ENCODE measurements around the gene NPIPB6.
A peak's percentile ranks its signal among the peaks of the same experiment; 100 is the strongest.

Gene NPIPB6

DNA sequence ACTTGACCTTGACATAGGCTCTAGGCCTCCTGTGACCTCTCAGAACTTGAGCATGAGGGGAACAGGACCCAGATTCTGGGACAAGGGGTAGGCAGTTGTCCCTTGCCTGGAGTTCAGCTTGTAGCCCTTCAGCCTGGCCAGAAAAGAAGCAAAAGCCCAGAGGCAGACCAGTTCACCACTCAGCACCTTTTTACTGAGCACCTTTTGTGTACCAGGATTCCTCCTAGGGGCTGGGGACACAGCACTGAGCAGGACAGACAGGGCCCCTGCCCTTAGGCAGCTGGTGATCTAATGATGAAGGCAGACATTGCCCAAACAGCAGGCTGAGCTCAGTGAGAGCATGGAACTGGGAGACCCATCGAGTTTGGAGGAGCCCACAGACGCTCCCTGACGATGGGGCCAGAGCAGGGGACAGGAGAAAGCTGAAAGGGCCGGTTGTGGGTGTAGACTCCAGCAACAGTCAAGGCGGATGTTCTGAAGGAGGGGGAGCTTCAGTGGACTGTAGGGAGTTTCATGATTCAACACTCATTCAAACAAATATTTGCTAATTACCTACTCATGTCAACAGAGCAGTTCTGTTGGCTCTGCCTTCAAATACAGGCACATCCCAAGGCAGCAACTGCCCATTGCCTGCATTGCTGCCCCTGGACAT, 38.9 kb downstream of the NPIPB6 start:
- no peak for DNase-seq (ENCODE audit: low read depth in 2 of 2)

DNA sequence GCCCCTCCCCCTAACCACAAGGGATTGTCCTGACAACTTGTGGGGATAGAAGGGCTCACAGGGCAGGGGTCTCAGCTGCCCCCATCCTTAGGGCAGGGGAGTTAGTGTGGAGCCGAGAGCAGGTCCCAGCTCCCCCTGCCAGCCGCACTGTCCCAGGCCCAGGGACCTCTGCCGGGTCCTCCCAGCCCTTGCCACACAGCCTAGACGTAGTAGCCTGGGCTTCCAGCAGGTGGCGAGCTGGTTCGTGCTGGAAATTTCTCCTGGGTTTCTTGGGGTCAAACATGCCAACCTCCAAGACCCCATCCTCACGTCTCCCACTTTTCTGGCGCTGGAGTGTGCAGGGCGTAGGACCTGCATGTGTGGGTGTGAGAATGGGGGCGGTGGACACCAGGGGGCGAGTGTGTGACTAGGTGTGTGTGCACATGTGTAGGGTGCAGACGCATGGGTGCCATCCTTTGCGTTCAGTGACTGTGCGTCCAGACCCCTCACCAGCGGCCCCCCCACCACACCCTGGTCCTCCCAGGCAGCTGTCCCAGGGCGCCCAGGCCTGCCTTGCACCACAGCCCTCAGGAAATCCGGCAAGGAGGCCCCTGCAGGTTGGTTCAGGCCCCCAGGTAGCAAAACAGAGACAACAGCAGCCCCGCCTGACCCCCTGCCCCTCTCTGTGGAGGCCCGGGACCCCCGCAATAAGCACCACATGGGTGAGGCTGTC, 41.5 kb downstream of the NPIPB6 start:
- no peak for DNase-seq (ENCODE audit: low read depth in 2 of 2)

DNA sequence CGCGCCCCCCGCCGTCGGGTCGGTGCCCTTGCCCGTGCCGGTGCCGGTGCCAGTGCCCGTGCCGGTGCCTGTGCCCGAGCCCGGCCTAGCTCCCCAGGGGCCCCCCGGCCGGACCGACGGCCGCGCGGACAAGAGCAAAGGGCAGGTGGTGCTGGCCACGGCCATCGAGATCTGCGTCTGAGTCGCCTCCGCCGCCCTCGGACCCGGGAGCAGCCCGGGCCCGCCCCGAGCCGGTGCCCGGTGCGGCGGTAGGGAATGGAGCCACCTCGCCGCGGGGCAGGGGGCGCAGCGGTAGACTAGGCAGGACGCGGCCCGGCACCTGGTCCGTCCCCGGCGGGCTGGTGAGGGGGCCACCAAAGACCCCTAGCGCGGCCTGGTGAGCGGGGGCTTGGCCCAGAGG, 42.6 kb downstream of the NPIPB6 start:
- no peak for DNase-seq (ENCODE audit: low read depth in 2 of 2)

DNA sequence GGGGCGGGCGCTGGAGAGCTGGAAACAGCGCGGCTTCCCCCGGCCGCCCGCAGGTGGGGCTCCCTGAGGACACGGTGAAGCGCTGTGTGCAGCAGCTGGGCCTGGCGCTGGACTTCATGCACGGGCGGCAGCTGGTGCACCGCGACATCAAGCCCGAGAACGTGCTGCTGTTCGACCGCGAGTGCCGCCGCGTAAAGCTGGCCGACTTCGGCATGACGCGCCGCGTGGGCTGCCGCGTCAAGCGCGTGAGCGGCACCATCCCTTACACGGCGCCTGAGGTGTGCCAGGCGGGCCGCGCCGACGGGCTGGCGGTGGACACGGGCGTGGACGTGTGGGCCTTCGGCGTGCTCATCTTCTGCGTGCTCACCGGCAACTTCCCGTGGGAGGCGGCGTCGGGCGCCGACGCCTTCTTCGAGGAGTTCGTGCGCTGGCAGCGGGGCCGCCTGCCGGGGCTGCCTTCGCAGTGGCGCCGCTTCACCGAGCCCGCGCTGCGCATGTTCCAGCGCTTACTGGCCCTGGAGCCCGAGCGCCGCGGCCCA, 43.2 kb downstream of the NPIPB6 start:
- DNase-seq (ENCODE audit: low read depth in 2 of 2): no peak

DNA sequence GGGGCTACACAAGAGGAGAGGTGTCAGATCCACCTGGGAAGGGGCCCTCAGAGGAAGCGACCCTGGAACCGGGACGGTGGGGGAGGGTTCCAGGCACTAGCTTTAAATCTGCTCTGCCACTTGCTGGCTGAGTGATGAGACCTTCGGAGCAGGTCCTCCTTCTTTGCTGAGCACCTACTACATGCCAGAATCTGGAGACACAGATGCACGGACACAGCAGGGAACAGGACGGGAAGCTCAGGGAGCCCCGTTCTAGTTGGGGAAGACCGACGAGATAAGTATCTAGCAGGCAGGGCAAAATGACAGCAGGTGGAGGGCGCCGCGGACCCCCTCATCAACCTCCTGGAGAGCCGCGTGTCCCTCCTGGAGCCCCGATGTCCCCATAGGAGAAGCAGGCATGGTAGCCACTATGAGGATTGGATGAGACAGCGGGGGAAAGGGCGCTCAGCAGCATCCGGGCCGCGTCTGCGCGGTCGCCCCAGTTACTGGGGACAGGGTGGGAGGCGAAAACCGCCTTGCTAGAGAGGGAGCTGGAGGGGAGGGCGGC, 43.8 kb downstream of the NPIPB6 start:
- no peak for DNase-seq (ENCODE audit: low read depth in 2 of 2)

DNA sequence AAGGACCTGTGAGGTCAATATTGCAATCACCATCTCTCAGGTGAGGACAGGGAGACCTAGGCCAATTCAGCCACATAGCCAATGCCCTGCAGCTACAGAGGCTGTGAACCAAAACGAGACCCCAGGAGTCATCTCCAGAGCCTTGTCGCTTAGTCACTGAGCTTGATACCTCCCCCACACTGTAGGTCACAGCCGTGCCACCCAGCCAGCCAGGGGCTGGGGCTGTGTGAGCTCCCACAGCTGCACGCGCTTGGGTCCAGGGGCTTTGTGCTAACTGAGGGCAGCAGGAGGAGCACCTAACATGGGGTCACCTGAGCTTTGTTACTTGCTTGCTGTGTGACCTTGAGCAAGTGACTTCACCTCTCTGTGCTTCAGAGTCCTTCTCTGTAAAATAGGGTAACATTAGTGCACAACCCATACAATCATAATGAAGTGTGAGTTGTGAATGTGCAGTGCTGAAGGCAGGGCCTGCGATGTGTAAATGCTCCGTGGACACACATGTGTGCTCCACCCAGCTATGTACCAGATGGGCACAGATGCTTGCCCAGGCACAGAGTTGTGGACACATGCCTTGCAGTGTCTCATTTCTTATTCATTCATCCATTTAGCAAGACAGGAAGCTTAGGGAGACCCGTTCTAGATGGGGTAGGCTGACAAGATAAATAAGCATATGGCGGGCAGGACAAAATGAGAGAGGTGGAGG, 45.1 kb downstream of the NPIPB6 start:
- no peak for DNase-seq (ENCODE audit: low read depth in 2 of 2)

DNA sequence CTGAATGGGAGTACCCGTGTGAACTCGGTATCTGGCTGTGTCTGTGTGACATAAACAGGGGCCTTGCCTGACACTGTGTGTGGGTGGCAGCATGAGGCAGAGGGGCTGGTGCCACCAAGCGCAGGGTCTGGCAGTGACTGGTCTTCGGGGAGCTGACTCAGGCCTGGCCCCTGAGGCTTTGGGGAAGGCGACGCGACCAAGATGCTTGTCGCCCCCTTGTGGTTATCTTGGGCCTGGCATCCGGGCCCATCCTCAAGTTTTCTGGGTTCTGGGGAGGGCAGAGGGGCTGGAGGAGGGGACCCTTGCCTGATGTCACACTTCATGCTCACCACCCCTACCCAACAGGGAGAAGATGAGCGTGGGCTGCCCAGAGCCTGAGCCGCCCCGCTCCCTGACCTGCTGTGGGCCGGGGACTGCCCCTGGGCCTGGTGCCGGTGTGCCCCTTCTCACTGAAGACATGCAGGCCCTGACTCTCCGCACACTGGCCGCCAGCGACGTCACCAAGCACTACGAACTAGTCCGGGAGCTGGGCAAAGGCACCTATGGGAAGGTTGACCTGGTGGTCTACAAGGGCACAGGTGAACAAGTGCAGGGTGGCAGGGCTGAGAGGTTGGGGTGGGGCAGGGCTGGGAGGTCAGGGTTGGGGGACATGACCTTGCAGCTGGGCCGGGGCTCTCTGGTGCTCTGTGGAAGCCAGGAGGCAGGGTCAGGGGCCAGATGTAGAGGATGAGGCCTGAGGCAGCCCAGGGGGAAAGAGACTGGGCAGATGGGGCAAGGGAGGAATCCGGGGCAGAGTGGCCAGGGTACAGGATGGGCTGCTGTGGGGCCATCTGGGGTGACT, 46.0 kb downstream of the NPIPB6 start:
- peak; percentile 55 to 72 for DNase-seq (ENCODE audit: low read depth in 2 of 2)

DNA sequence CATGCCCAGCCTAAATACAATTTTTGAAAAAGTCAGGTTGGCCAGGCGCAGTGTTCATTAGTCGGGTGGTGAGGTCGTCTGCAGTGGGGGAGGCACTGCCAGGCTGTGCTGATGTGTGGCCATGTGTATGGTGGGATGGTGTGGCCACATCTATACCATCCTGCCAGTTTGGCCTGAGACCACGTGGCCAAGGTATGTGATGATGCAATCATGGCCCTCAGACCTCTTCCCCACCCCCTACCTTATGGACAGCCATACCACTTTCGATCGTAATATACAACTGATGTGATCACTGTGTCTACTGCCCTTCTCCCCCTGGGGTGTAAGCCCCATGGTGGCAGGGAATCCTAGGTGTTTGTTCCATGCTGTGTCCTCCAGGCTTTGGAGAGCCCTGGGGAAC, 47.3 kb downstream of the NPIPB6 start:
- DNase-seq (ENCODE audit: low read depth in 2 of 2): no peak

DNA sequence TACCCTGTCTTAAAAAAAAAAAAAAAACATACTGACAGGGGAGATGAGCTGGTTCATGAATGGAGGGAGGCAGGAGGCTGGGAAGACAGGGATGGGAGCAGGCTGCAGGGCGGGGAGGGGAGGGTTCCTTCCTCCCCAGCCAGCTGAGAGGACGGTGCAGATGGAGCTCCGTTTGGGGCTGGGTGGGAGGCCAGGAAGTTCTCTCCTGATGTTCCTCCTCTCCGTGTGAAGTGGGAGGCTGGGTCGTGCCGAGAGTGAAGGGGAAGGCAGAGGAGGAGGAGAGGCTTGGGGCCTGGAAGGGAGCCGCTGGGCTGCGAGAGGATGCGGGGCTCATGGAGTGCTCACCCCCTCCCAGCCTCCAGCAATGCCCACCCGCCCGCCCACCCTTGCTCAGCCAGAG, 49.7 kb downstream of the NPIPB6 start:
- DNase-seq (ENCODE audit: low read depth in 2 of 2): no peak

DNA sequence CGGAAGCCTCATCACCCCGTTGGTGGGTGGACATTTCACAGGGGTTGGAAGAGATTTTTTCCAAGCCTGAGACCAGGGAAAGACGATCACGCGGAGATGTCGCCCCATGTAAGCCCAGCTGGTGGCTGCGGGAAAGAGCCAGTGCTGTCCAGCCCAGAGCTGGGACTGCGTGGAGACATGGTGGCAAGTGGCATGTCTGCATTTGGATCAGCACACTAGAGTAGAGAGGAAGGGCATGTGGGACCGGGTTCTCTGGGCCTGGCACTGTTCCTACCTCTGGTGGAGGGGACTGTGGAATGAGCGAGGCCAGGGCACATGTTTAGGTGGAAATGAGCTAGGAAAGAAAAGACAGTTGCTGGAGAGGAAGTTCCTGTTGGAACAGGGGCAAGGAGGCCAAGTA, 51.0 kb downstream of the NPIPB6 start:
- no peak for DNase-seq (ENCODE audit: low read depth in 2 of 2)

DNA sequence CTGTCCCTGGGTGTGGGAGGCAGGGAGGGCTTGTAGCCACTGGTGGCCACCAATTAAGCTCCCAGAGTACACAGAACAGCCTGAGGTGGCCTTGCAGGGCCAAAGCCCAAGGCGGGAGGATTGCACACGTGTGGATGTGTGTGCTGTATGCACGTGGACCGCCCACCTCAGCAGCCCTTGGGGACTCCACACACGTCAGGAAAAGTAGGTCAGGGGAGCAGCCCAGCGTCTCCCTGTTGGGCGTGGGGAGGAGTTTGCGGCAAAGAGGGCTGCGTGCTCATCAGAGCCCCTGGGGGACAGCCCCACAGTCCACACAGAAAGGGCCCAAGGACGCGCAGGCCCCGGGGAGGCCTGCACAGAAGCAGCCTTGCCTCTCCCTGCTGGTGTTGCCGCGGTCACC, 51.4 kb downstream of the NPIPB6 start:
- peak in 1 of 2 donors; percentile 55 for DNase-seq (ENCODE audit: low read depth in 2 of 2)

DNA sequence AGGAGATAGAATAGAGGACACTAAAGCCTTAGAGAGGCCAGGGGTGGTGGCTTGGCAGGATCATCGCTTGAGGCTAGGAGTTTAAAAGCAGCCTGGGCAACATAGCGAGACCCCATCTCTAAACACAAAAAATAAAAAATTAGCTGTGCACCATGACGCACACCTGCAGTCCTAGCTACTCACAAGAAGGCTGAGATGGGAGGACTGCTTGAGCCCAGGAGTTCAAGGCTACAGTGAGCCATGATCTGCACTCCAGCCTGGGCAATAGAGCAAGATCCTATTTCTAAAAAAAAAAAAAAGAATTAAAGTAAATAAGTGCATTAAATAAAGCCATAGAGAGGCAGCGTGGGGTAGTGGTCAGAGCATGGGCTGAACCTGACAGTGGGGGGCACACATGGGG, 51.9 kb downstream of the NPIPB6 start:
- no peak for DNase-seq (ENCODE audit: low read depth in 2 of 2)

DNA sequence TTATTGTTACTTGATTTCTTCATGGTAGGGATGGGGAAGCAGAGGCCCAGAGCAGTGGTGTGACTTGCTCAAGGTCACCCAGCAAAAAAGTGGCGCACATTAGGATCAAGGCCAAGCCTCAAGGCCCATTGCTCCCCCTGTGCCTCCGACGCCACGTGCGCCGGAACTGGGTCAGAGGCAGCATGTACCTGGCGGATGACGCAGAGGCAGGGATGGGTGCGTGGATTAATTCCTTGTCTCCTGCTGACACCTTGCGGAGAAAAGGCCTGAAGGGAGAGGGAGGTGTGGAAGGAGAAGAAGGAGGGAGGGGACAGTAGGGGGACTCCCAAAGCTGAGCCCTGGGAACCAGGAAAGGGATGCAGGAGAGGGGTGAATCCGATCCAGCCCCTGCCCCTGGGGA, 52.5 kb downstream of the NPIPB6 start:
- DNase-seq (ENCODE audit: low read depth in 2 of 2): no peak

DNA sequence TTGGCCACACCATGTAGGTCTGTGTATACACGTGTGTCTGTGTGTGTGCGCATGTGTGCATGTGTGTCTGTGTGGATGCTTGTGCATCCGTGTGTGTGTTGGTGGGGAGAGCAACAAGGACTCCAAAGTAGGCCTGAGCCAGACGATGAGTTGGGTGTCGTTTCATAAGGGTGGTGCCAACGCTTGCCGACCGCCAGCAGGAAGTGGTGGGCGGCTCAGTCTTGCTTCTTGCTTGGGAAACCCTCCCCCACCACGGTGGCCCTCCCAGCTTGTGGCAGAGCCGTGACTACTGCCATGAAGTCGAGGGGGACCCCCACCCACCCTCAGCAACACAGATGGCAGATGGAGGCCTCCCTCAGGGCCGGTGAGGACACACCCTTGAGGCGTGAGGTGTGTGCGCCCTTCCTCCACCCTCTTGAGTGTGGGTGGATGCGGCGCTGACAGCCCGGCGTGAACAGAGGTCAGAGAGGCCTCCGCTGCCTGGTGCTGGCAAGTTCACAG, 53.4 kb downstream of the NPIPB6 start:
- peak; percentile 86 to 87 for DNase-seq (ENCODE audit: low read depth in 2 of 2)

DNA sequence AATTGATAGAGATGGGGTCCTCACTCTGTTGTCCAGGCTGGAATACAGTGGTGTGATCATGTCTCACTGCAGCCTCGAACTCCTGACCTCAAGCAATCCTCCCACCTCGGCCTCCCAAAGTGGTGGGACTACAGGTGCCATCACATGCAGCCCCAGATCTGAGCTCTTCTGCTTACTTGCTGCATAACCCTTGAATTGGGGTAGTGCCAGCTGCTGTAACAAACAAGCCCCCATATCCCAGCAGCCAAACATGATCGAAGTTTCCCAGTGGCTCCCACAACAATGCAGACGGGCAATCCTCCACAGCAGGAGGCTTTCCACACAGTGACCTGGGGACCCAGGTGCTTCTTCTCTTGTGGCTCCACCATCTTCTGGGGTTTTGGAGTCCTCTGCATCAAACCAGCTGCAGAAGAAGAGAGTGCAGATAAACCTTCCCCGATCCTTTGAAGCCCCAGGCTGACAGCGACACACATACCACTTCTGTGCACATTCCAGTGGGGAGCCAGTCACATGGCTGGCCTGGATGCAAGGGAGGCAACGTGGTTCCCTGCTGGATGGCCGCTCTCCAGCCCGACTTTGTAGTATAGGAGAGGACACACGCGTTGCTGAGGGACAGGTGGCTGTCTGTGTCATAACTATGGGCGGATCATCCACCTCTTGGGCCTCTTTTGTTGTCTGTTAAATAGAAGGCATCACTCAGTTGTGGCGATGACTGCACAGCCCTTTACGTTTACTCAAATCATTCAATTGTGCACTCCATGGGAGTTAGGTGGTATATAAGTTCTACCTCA, 54.3 kb downstream of the NPIPB6 start:
- DNase-seq (ENCODE audit: low read depth in 2 of 2): no peak

DNA sequence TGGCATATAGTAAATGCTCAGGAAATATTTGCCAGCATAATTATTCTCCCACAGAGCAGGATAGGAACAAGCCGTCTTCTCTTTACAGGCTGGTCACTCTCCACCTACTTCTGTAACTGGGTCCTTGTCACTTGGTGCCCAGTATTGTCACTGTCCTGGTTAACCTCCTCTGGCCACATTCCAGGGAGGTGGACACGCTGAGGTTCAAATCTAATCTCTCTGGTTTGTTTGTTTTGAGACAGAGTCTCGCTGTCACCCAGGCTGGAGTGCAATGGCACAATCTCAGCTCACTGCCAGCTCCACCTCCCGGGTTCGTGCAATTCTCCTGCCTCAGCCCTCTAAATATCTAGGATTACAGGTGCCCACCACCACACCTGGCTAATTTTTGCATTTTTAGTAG, 55.4 kb downstream of the NPIPB6 start:
- no peak for DNase-seq (ENCODE audit: low read depth in 2 of 2)

DNA sequence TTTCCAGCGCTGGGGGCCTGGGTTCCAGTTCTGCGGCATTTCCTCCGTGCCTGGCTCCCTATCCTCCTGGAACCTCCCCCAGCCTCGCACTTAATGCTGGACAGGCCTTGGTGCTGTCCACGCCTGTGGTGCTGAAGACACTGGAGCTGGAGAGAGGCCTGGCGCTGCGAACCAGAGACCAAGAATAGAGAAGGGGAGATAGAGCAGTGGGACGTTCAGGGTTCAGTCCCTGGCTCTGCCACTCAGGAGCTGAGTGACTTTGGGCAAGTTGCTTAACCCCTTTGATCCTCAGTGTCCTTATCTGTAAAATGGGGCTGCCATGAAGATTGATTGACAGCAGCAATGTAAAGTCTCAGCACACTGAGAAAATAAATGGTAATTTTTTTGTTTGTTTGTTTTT, 59.1 kb downstream of the NPIPB6 start:
- DNase-seq (ENCODE audit: low read depth in 2 of 2): no peak

DNA sequence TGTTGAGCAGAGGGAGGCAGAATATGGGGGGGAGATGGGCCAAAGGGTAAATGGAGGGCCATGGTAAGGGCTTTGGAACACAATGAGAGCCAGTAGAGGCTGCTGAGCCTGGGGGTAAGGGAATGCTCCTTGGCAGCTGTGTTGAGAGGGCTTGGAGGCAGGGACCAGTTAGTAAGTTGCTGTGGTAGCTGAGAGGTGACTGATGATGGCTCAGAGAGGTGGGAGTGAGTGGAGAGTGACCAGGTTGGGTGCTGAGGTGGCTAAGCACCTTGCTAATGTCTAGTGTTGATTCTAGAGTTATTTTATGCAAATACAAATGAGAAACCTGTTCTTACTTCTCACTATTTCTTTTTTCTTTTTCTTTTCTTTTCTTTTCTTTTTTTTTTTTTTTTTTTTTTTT, 60.2 kb downstream of the NPIPB6 start:
- no peak for DNase-seq (ENCODE audit: low read depth in 2 of 2)

DNA sequence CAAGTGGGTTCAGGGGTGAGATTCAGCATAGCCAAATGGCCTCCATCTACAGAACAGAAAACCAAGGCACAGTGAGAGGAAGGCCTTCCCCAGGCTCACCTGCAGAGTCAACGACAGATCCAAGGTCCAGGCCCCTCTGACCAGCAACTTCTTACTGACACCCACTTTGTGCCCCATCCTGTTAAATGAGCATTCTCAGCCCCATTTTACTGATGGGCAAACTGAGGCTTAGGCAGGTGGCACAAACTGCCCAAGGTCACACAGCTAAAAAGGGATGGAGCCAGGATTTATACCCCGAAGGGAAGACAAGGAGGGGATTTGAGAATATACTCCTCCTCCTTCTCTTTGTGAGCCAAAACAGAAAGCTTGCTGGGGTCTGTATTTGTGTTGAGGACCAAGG, 61.7 kb downstream of the NPIPB6 start:
- no peak for DNase-seq (ENCODE audit: low read depth in 2 of 2)

DNA sequence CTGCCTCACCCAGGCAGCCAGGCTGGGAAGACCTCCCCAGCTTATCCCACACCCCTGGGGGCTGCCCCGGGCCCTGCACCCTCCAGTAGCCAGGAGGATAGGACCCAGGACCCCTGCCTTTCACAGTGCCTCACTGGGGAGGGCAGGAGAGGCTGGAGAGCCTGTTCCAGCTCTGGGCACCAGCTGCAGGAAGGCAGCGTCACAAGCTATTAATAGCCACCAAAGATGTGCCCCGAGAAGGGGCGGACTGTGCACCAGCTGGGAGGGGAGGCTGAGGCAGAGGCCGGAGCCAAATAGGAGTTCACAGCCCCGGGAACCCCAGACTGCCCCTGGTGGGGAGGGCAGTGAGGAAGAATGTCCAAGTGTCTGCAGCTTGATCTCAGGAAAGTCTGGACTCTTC, 62.2 kb downstream of the NPIPB6 start:
- no peak for DNase-seq (ENCODE audit: low read depth in 2 of 2)

DNA sequence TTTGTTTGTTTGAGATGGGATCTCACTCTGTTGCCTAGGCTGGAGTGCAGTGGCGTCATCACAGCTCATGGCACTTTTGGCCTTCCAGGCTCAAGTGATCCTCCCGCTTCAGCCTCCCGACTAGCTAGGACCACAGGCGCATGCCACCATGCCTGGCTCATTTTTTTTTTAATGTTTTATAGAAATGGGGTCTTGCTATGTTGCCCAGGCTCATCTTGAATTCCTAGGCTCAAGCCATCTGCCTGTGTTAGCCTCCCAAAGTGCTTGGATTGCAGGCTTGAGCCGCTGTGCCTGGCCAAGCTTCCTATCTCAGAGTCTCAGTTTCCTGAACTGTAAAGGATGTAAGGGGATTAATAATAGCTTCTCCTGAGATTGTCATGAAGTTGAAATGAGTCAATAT, 63.0 kb downstream of the NPIPB6 start:
- no peak for DNase-seq (ENCODE audit: low read depth in 2 of 2)

Data from stimulated activated CD8-positive, alpha-beta memory T cell treated with anti-CD3 and anti-CD28 coated beads, Interleukin-15, amount 100 ng/mL, for 48 hours (primary cell).